ENCODE results near the gene PTAR1.

GRCh38 chr9:69745716-69746437 is 13.9 kb downstream of the PTAR1 start:
- peak; percentile 41; the same call in 1 of the 2 replicates for TF ChIP-seq CTCF (conservative IDR thresholded peaks at IDR 0.05)
- TF ChIP-seq EZH2 (IDR thresholded peaks at IDR 0.05; ENCODE audit: low read depth): no peak

Data from PC-9 (cell line).